ENCODE measurements around the gene OR10A2.

DNA sequence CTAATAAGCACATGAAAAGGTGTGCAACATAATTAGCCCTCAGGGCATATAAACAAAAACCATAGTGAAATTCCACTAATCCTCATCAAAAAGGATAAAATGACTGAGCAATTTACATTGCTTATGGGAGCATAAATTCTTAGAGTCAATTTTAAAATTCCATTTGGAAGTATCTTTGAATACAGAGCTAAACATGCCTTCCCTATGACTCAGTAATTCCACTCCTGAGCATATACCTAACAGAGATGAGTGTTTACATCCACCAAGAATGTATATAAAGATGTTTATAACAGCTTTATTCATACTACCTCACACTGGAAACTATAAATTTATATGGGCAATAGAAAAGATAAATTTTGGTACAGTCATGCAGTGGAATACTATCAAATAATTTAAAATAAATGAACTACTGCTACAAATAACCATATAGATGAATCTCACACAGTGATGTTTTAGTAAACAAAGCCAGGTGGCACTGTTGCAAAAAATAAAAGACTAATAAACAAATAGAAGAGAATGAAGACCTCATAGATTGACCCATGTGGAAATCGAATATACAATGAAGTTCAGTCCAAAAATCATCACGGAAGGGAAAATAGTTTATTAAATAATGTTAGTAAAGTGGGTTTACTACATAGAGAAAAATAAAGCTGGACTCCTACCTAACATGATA, 37.6 kb downstream of the OR10A2 start:
- TF ChIP-seq, protein P1, sequence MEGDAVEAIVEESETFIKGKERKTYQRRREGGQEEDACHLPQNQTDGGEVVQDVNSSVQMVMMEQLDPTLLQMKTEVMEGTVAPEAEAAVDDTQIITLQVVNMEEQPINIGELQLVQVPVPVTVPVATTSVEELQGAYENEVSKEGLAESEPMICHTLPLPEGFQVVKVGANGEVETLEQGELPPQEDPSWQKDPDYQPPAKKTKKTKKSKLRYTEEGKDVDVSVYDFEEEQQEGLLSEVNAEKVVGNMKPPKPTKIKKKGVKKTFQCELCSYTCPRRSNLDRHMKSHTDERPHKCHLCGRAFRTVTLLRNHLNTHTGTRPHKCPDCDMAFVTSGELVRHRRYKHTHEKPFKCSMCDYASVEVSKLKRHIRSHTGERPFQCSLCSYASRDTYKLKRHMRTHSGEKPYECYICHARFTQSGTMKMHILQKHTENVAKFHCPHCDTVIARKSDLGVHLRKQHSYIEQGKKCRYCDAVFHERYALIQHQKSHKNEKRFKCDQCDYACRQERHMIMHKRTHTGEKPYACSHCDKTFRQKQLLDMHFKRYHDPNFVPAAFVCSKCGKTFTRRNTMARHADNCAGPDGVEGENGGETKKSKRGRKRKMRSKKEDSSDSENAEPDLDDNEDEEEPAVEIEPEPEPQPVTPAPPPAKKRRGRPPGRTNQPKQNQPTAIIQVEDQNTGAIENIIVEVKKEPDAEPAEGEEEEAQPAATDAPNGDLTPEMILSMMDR (IDR thresholded peaks at IDR 0.05), result no peak
- TF ChIP-seq POLR2A (IDR thresholded peaks at IDR 0.05), result no peak

Measured in thyroid gland (tissue), 4 donors.